ENCODE results near the gene DNAJC11. TPM values are rescaled to one million over a fixed set of nuclear protein-coding genes. Genes with fewer than 3 reads are reported as not detected.

Gene DNAJC11
- total and polyA plus RNA-seq, 2 donors from 2014 or later, result 44.6 to 49.8 TPM

DNA sequence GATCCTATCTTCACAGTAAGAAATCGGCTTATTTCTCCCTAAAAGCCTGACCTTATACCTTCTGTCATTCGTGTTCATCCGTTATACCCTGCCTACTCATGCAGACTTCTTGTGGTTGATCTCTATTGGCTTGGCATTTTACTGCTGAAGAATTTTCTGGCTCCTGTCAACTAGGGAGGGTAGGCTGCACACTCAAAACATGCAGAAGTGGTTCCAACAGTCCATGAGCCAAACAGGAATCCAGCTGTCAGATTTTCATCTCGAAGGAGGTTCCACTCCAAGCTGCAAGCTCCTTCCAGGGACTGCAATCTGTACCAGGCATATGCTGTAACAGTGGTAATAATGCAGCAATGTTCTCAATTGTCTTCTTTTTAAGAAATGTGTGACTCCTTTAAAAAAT, 10.1 kb downstream of the DNAJC11 start:
- TF ChIP-seq, protein P1, sequence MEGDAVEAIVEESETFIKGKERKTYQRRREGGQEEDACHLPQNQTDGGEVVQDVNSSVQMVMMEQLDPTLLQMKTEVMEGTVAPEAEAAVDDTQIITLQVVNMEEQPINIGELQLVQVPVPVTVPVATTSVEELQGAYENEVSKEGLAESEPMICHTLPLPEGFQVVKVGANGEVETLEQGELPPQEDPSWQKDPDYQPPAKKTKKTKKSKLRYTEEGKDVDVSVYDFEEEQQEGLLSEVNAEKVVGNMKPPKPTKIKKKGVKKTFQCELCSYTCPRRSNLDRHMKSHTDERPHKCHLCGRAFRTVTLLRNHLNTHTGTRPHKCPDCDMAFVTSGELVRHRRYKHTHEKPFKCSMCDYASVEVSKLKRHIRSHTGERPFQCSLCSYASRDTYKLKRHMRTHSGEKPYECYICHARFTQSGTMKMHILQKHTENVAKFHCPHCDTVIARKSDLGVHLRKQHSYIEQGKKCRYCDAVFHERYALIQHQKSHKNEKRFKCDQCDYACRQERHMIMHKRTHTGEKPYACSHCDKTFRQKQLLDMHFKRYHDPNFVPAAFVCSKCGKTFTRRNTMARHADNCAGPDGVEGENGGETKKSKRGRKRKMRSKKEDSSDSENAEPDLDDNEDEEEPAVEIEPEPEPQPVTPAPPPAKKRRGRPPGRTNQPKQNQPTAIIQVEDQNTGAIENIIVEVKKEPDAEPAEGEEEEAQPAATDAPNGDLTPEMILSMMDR (IDR thresholded peaks at IDR 0.05; ENCODE audit: borderline replicate concordance, extremely low read depth, insufficient read depth), result no peak
- no peaks in the 10 kb centered on the region for H3K27me3 ChIP-seq (ENCODE audit: control insufficient read depth, insufficient read depth, low read length)
- no peaks in the 10 kb centered on the region for H3K9me3 ChIP-seq (ENCODE audit: control insufficient read depth in 2 of 3, insufficient read depth in 1 of 3, low read length in 3 of 3)
- H3K27ac ChIP-seq (ENCODE audit: low read depth in 2 of 2, low read length in 2 of 2), result no peak overlapping the region
- intact Hi-C loops (cut with DNase I), result no loop called here
- H3K4me3 ChIP-seq (ENCODE audit: low read length in 3 of 3), result no peak overlapping the region
- no peaks in the 10 kb centered on the region for H3K36me3 ChIP-seq (ENCODE audit: control insufficient read depth in 2 of 3, insufficient read depth in 3 of 3, low read length in 3 of 3)
- no peak for DNase-seq
- no peak for FAIRE-seq
- no peak overlapping the region for H3K9ac ChIP-seq (ENCODE audit: low read length in 3 of 3)
- peaks cover 0 to 8% (median 2%) of the 10 kb centered on the region in 3 donors for H3K4me1 ChIP-seq (ENCODE audit: control insufficient read depth in 2 of 3, insufficient read depth in 2 of 3, low read depth in 1 of 3, low read length in 3 of 3)

- DNase-seq (peak in 3 of 5 donors; percentile 32 to 80 (median 67)), FAIRE-seq (no peak)
- Histone ChIP-seq H3K4me3 (ENCODE audit: low read length in 3 of 3) (no peak overlapping the region), H3K27me3 (ENCODE audit: control insufficient read depth, insufficient read depth, low read length) (no peaks in the 10 kb centered on the region), H3K9ac (ENCODE audit: low read length in 3 of 3) (no peak overlapping the region), H3K9me3 (ENCODE audit: control insufficient read depth in 2 of 3, insufficient read depth in 1 of 3, low read length in 3 of 3) (no peaks in the 10 kb centered on the region), H3K27ac (ENCODE audit: low read depth in 2 of 2, low read length in 2 of 2) (no peak overlapping the region), H3K4me1 (ENCODE audit: control insufficient read depth in 2 of 3, insufficient read depth in 2 of 3, low read depth in 1 of 3, low read length in 3 of 3) (peaks cover 0 to 8% (median 2%) of the 10 kb centered on the region in 3 donors), H3K36me3 (ENCODE audit: control insufficient read depth in 2 of 3, insufficient read depth in 3 of 3, low read length in 3 of 3) (no peaks in the 10 kb centered on the region)
- intact Hi-C loops (cut with DNase I), result no loop called here
- TF ChIP-seq, protein P1 (IDR thresholded peaks at IDR 0.05; ENCODE audit: borderline replicate concordance, extremely low read depth, insufficient read depth), result no peak
Measured at GRCh38 chr1:6690186-6690585, 11.4 kb downstream of the DNAJC11 start.

DNA sequence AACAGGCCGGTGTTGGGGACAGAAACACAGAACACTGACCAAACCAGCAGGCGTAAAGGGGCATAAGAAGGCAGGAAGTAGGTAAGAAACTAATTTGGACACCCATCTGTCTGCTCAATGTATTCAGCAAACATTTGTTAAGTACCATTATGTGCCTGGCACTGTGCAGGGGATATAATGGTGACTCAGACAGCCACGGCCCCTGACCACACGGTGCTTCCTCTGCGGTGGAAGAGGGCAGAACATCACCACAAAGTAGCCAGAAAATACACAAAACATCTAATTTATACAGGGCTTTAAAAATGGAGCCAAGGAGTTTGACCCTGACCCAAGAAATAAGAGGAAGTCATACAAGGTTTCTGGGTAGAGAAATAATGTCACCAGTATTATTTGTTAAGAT, 12.9 kb downstream of the DNAJC11 start:
- FAIRE-seq (no peak), DNase-seq (no peak)
- H3K36me3 ChIP-seq (ENCODE audit: control insufficient read depth in 2 of 3, insufficient read depth in 3 of 3, low read length in 3 of 3), result no peaks in the 10 kb centered on the region
- intact Hi-C loops (cut with DNase I), result no loop called here
- no peak overlapping the region for H3K9ac ChIP-seq (ENCODE audit: low read length in 3 of 3)
- no peaks in the 10 kb centered on the region for H3K27me3 ChIP-seq (ENCODE audit: control insufficient read depth, insufficient read depth, low read length)
- no peak overlapping the region for H3K27ac ChIP-seq (ENCODE audit: low read depth in 2 of 2, low read length in 2 of 2)
- no peaks in the 10 kb centered on the region for H3K9me3 ChIP-seq (ENCODE audit: control insufficient read depth in 2 of 3, insufficient read depth in 1 of 3, low read length in 3 of 3)
- H3K4me1 ChIP-seq (ENCODE audit: control insufficient read depth in 2 of 3, insufficient read depth in 2 of 3, low read depth in 1 of 3, low read length in 3 of 3), result peaks cover 0 to 8% (median 2%) of the 10 kb centered on the region in 3 donors
- TF ChIP-seq, protein P1 (IDR thresholded peaks at IDR 0.05; ENCODE audit: borderline replicate concordance, extremely low read depth, insufficient read depth), result no peak
- no peak overlapping the region for H3K4me3 ChIP-seq (ENCODE audit: low read length in 3 of 3)

DNA sequence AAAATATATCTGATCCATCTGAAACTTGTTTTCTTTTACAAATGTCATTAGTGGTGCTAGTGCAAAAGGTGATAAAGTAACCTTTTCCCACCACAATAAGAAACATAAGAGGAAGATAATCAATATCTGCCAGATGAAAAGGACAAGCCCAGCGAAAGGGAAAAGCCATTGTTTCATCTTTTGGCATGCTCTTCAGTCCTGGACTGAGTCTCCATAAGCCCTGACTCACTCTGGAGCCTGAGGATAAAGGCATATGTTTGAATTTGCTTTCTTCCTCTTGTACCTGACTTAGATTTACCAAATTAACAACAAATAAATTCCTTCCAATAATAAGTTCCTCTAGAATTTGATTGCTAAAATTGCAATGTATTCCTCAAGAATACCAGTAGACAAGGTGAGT, 13.6 kb downstream of the DNAJC11 start:
- DNase-seq (no peak), FAIRE-seq (no peak)
- Histone ChIP-seq H3K9me3 (ENCODE audit: control insufficient read depth in 2 of 3, insufficient read depth in 1 of 3, low read length in 3 of 3) (no peaks in the 10 kb centered on the region), H3K36me3 (ENCODE audit: control insufficient read depth in 2 of 3, insufficient read depth in 3 of 3, low read length in 3 of 3) (no peaks in the 10 kb centered on the region), H3K9ac (ENCODE audit: low read length in 3 of 3) (no peak overlapping the region), H3K27ac (ENCODE audit: low read depth in 2 of 2, low read length in 2 of 2) (no peak overlapping the region), H3K4me3 (ENCODE audit: low read length in 3 of 3) (no peak overlapping the region), H3K4me1 (ENCODE audit: control insufficient read depth in 2 of 3, insufficient read depth in 2 of 3, low read depth in 1 of 3, low read length in 3 of 3) (peaks cover 0 to 8% (median 2%) of the 10 kb centered on the region in 3 donors), H3K27me3 (ENCODE audit: control insufficient read depth, insufficient read depth, low read length) (no peaks in the 10 kb centered on the region)
- TF ChIP-seq, protein P1 (IDR thresholded peaks at IDR 0.05; ENCODE audit: borderline replicate concordance, extremely low read depth, insufficient read depth), result no peak
- intact Hi-C loops (cut with DNase I), result no loop called here
